Astrocyte (in vitro differentiated cells and primary cell): ENCODE data around the gene UBE2V1.

Experiments used
- CTCF ChIP-seq: IDR thresholded peaks from 2 replicates; pipeline ENCODE4 v1.5.1; 2011; ENCODE audit warnings: low read depth, mild to moderate bottlenecking, inconsistent platforms, low read length, moderate library complexity; ENCODE audit not compliant: insufficient read depth
- EZH2 ChIP-seq: IDR thresholded peaks from 2 replicates; pipeline ENCODE4 v1.6.1; 2012; ENCODE audit warnings: mild to moderate bottlenecking, low read length, inconsistent platforms; ENCODE audit not compliant: insufficient read depth

- TF ChIP-seq CTCF: no peak
- TF ChIP-seq EZH2: no peak
Observed at GRCh38 chr20:50130995-50131394, 18.0 kb upstream of the UBE2V1 start.
